ENCODE results near the gene SPATA31C2.
"Not testable (repeated sequence)": the region's sequence is repeated elsewhere in the genome, so short reads cannot be mapped to it uniquely, and the experiment has no call there.

SPATA31C2 gene

GRCh38 chr9:88129556-88129955, 8.7 kb downstream of the SPATA31C2 start:
- H2AFZ ChIP-seq (ENCODE audit: low read depth, low read length); H2BK5ac ChIP-seq (ENCODE audit: low read depth, low read length, poor library complexity, severe bottlenecking); DNase-seq; H2BK15ac ChIP-seq (ENCODE audit: low read depth, poor library complexity, severe bottlenecking); H3K4me3 ChIP-seq (ENCODE audit: insufficient read depth in 1 of 2, low read depth in 1 of 2, low read length in 2 of 2); H3K27ac ChIP-seq (ENCODE audit: low read length, poor library complexity, severe bottlenecking); H4K91ac ChIP-seq (ENCODE audit: low read length); H3K4me2 ChIP-seq (ENCODE audit: low read length, poor library complexity, severe bottlenecking); H3K14ac ChIP-seq (ENCODE audit: low read length in 2 of 2); H2BK12ac ChIP-seq (ENCODE audit: low read length in 2 of 2); H3K36me3 ChIP-seq (ENCODE audit: control insufficient read depth in 1 of 2, insufficient read depth in 2 of 2, low read depth in 1 of 2, low read length in 2 of 2); H2BK120ac ChIP-seq (ENCODE audit: low read depth, low read length); H3K4ac ChIP-seq (ENCODE audit: low read depth in 1 of 2, low read length in 2 of 2); H3K18ac ChIP-seq (ENCODE audit: low read depth in 1 of 2, low read length in 2 of 2); H2AK5ac ChIP-seq (ENCODE audit: low read length, severe bottlenecking); H3K4me1 ChIP-seq (ENCODE audit: control insufficient read depth, insufficient read depth, low read depth, low read length); H4K8ac ChIP-seq (ENCODE audit: low read length); H3K79me1 ChIP-seq (replicated peaks; ENCODE audit: low read length, poor library complexity, severe bottlenecking); H3K9ac ChIP-seq (ENCODE audit: low read length); H3K9me3 ChIP-seq (ENCODE audit: control insufficient read depth, low read length); H3K23ac ChIP-seq (ENCODE audit: low read length in 2 of 2); H3K27me3 ChIP-seq (ENCODE audit: control insufficient read depth in 1 of 2, insufficient read depth in 1 of 2, low read length in 2 of 2): not testable (repeated sequence)
- 92% methylated on average over 9 of the region's 9 CpGs for WGBS

- H3K79me1 ChIP-seq (replicated peaks; ENCODE audit: low read length, poor library complexity, severe bottlenecking); DNase-seq; H3K23ac ChIP-seq (ENCODE audit: low read length in 2 of 2); H3K4me3 ChIP-seq (ENCODE audit: insufficient read depth in 1 of 2, low read depth in 1 of 2, low read length in 2 of 2); H3K9ac ChIP-seq (ENCODE audit: low read length); H3K36me3 ChIP-seq (ENCODE audit: control insufficient read depth in 1 of 2, insufficient read depth in 2 of 2, low read depth in 1 of 2, low read length in 2 of 2); H2BK5ac ChIP-seq (ENCODE audit: low read depth, low read length, poor library complexity, severe bottlenecking); H3K27me3 ChIP-seq (ENCODE audit: control insufficient read depth in 1 of 2, insufficient read depth in 1 of 2, low read length in 2 of 2); H2BK120ac ChIP-seq (ENCODE audit: low read depth, low read length); H3K9me3 ChIP-seq (ENCODE audit: control insufficient read depth, low read length); H4K8ac ChIP-seq (ENCODE audit: low read length); H3K14ac ChIP-seq (ENCODE audit: low read length in 2 of 2); H4K91ac ChIP-seq (ENCODE audit: low read length); H3K4me1 ChIP-seq (ENCODE audit: control insufficient read depth, insufficient read depth, low read depth, low read length); H2AK5ac ChIP-seq (ENCODE audit: low read length, severe bottlenecking); H3K27ac ChIP-seq (ENCODE audit: low read length, poor library complexity, severe bottlenecking); H3K4ac ChIP-seq (ENCODE audit: low read depth in 1 of 2, low read length in 2 of 2); H3K18ac ChIP-seq (ENCODE audit: low read depth in 1 of 2, low read length in 2 of 2); H2BK15ac ChIP-seq (ENCODE audit: low read depth, poor library complexity, severe bottlenecking); H2BK12ac ChIP-seq (ENCODE audit: low read length in 2 of 2); H3K4me2 ChIP-seq (ENCODE audit: low read length, poor library complexity, severe bottlenecking); H2AFZ ChIP-seq (ENCODE audit: low read depth, low read length): not testable (repeated sequence)
- WGBS, result 90% methylated on average over 12 of the region's 13 CpGs
Measured at GRCh38 chr9:88127700-88128300, 10.5 kb downstream of the SPATA31C2 start.

GRCh38 chr9:88123413-88123812, 14.9 kb downstream of the SPATA31C2 start:
- not testable (repeated sequence) for H3K27ac ChIP-seq (ENCODE audit: low read length, poor library complexity, severe bottlenecking); H3K9ac ChIP-seq (ENCODE audit: low read length); H2BK120ac ChIP-seq (ENCODE audit: low read depth, low read length); H3K23ac ChIP-seq (ENCODE audit: low read length in 2 of 2); H3K9me3 ChIP-seq (ENCODE audit: control insufficient read depth, low read length); H2BK12ac ChIP-seq (ENCODE audit: low read length in 2 of 2); H3K36me3 ChIP-seq (ENCODE audit: control insufficient read depth in 1 of 2, insufficient read depth in 2 of 2, low read depth in 1 of 2, low read length in 2 of 2); H3K4ac ChIP-seq (ENCODE audit: low read depth in 1 of 2, low read length in 2 of 2); H4K91ac ChIP-seq (ENCODE audit: low read length); H2BK5ac ChIP-seq (ENCODE audit: low read depth, low read length, poor library complexity, severe bottlenecking); DNase-seq; H4K8ac ChIP-seq (ENCODE audit: low read length); H2BK15ac ChIP-seq (ENCODE audit: low read depth, poor library complexity, severe bottlenecking); H3K4me3 ChIP-seq (ENCODE audit: insufficient read depth in 1 of 2, low read depth in 1 of 2, low read length in 2 of 2); H3K4me2 ChIP-seq (ENCODE audit: low read length, poor library complexity, severe bottlenecking); H3K79me1 ChIP-seq (replicated peaks; ENCODE audit: low read length, poor library complexity, severe bottlenecking); H2AK5ac ChIP-seq (ENCODE audit: low read length, severe bottlenecking); H3K14ac ChIP-seq (ENCODE audit: low read length in 2 of 2); H3K4me1 ChIP-seq (ENCODE audit: control insufficient read depth, insufficient read depth, low read depth, low read length); H3K27me3 ChIP-seq (ENCODE audit: control insufficient read depth in 1 of 2, insufficient read depth in 1 of 2, low read length in 2 of 2); H3K18ac ChIP-seq (ENCODE audit: low read depth in 1 of 2, low read length in 2 of 2); H2AFZ ChIP-seq (ENCODE audit: low read depth, low read length)

- not testable (repeated sequence) for H3K4me2 ChIP-seq (ENCODE audit: low read length, poor library complexity, severe bottlenecking); H2AFZ ChIP-seq (ENCODE audit: low read depth, low read length); H3K27me3 ChIP-seq (ENCODE audit: control insufficient read depth in 1 of 2, insufficient read depth in 1 of 2, low read length in 2 of 2); H3K9ac ChIP-seq (ENCODE audit: low read length); H4K8ac ChIP-seq (ENCODE audit: low read length); H3K18ac ChIP-seq (ENCODE audit: low read depth in 1 of 2, low read length in 2 of 2); H3K79me1 ChIP-seq (replicated peaks; ENCODE audit: low read length, poor library complexity, severe bottlenecking); H4K91ac ChIP-seq (ENCODE audit: low read length); H2BK12ac ChIP-seq (ENCODE audit: low read length in 2 of 2); DNase-seq; H2BK5ac ChIP-seq (ENCODE audit: low read depth, low read length, poor library complexity, severe bottlenecking); H3K23ac ChIP-seq (ENCODE audit: low read length in 2 of 2); H3K4me1 ChIP-seq (ENCODE audit: control insufficient read depth, insufficient read depth, low read depth, low read length); H3K27ac ChIP-seq (ENCODE audit: low read length, poor library complexity, severe bottlenecking); H2AK5ac ChIP-seq (ENCODE audit: low read length, severe bottlenecking); H2BK120ac ChIP-seq (ENCODE audit: low read depth, low read length); H3K9me3 ChIP-seq (ENCODE audit: control insufficient read depth, low read length); H3K36me3 ChIP-seq (ENCODE audit: control insufficient read depth in 1 of 2, insufficient read depth in 2 of 2, low read depth in 1 of 2, low read length in 2 of 2); H3K4ac ChIP-seq (ENCODE audit: low read depth in 1 of 2, low read length in 2 of 2); H3K4me3 ChIP-seq (ENCODE audit: insufficient read depth in 1 of 2, low read depth in 1 of 2, low read length in 2 of 2); H3K14ac ChIP-seq (ENCODE audit: low read length in 2 of 2); H2BK15ac ChIP-seq (ENCODE audit: low read depth, poor library complexity, severe bottlenecking)
- 89% methylated on average over 3 of the region's 5 CpGs for WGBS
Measured at GRCh38 chr9:88118121-88118520, 20.2 kb downstream of the SPATA31C2 start.

Measured in mesenchymal stem cell (in vitro differentiated cells and primary cell).